HG02884 (cell line): ENCODE measurements around the gene SYTL2.
"Not testable (repeated sequence)": the region's sequence is repeated elsewhere in the genome, so short reads cannot be mapped to it uniquely, and the experiment has no call there.

Source experiments
- ATAC-seq: cut with Tn5 transposase; IDR thresholded peaks from one replicate; pipeline ENCODE4 v1.9.1; 2021; ENCODE audit warnings: mild to moderate bottlenecking, moderate library complexity; ENCODE audit not compliant: unreplicated experiment

SYTL2 gene

GRCh38 chr11:85661972-85662664 is 148.8 kb downstream of the SYTL2 start:
- ATAC-seq, result no peak

DNA sequence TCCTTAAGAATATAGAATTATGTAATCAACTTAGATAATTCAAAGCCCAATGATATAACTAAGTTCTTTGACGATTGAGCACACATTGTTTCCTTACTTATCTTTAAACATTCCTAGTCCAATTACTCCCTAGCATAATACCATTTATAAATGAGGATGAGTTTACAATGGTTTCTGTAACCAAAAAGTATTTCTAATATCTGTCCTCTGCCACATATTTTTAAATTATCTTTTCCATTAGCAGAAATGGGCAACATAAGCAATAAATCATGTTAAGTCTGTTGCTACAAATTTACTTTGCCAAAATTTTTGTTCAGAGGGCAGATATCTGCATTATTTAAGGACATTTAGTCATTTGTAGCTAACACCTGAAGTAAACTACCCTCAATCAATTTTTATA is 152.8 kb downstream of the SYTL2 start:
- no peak for ATAC-seq

DNA sequence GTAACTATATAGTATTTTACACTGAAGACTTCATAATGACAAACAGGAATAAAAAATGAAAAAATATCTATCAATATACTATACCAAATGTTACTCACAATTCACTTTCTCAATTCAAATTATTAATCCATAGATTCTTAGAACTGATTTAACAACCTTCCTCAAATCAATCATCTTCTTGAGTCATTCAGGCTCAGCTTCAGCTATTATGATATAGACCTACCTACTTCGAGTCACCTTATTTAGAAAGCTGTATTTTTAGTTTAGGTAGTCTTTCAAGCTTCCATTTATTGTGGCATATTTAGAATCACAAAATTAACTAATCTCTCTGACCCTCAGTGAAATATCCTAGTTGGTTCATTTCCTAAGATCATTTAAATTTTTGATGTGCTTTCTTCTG is 154.2 kb downstream of the SYTL2 start:
- no peak for ATAC-seq

GRCh38 chr11:85654343-85654742 is 156.6 kb downstream of the SYTL2 start:
- ATAC-seq, result not testable (repeated sequence)

DNA sequence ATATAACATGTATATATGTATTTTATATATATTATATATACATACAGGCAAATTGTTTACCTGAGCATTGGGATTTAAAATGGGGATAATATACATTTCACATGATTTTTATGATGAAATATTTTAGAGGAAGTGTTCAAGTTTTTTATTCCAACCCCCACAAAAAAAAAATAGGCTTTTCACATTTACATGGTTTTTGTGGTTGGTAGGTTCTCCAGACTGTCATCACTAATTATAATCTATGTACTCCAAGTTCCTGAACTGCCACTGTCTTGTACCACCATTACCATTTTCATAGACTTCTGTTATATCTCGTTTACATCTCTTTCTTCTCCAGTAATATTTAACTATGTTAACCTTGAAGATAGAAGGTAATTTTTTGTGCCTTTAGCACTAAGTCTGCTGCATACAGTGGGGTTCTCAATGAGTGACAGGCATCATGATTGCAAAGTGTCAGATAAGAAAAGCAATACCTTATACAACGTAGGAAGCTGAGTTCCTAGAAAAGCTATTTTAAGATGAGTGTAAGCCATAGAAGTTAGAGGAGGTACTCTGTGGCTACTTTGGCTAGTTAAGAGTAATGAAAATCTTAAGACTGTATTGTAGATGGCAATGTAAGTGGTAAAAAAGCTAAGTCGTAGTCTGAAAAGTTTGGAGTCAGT is 158.0 kb downstream of the SYTL2 start:
- no peak for ATAC-seq

- ATAC-seq, result no peak
Observed at GRCh38 chr11:85651118-85651517, 159.8 kb downstream of the SYTL2 start.

- peak; percentile 98 for ATAC-seq
Observed at GRCh38 chr11:85647604-85648299, 163.2 kb downstream of the SYTL2 start, which contains the start of gene TMEM126A. TSS of gene TMEM126A (plus strand) at chr11:85647967. CDS start at chr11:85650256, 2,289 bp downstream.

- ATAC-seq, result no peak
Observed at GRCh38 chr11:85647078-85647477, 163.9 kb downstream of the SYTL2 start.
